Memory B cell (primary cell): ENCODE data around the gene TRABD2B.

Source experiments
- ATAC-seq: fragments of 150-1000 bp; cut with Tn5 transposase; 2 replicates; pipeline ENCODE4 v1.10.0; 2021; ENCODE audit warnings: low read depth, mild to moderate bottlenecking, moderate library complexity
- DNase-seq, 2 donors: peaks; one replicate each; pipeline ENCODE4 v3.0.0; 2022; ENCODE audit warnings: low spot score in 2 of 2
- H3K27ac Mint-ChIP-seq: one replicate; pipeline ENCODE4 v1.8.0; 2022; ENCODE audit warnings: mild to moderate bottlenecking, moderate library complexity, mixed read lengths
- H3K27me3 Mint-ChIP-seq: one replicate; pipeline ENCODE4 v1.8.0; 2022; ENCODE audit warnings: mixed read lengths
- H3K36me3 Mint-ChIP-seq: one replicate; pipeline ENCODE4 v1.8.0; 2022; ENCODE audit warnings: mild to moderate bottlenecking, mixed read lengths
- H3K4me1 Mint-ChIP-seq: one replicate; pipeline ENCODE4 v1.8.0; 2022; ENCODE audit warnings: mixed read lengths
- H3K4me3 Mint-ChIP-seq: one replicate; pipeline ENCODE4 v1.8.0; 2022; ENCODE audit warnings: mild to moderate bottlenecking, moderate library complexity, mixed read lengths
- H3K9me3 Mint-ChIP-seq: one replicate; pipeline ENCODE4 v1.8.0; 2022; ENCODE audit warnings: mixed read lengths

The TRABD2B gene

DNA sequence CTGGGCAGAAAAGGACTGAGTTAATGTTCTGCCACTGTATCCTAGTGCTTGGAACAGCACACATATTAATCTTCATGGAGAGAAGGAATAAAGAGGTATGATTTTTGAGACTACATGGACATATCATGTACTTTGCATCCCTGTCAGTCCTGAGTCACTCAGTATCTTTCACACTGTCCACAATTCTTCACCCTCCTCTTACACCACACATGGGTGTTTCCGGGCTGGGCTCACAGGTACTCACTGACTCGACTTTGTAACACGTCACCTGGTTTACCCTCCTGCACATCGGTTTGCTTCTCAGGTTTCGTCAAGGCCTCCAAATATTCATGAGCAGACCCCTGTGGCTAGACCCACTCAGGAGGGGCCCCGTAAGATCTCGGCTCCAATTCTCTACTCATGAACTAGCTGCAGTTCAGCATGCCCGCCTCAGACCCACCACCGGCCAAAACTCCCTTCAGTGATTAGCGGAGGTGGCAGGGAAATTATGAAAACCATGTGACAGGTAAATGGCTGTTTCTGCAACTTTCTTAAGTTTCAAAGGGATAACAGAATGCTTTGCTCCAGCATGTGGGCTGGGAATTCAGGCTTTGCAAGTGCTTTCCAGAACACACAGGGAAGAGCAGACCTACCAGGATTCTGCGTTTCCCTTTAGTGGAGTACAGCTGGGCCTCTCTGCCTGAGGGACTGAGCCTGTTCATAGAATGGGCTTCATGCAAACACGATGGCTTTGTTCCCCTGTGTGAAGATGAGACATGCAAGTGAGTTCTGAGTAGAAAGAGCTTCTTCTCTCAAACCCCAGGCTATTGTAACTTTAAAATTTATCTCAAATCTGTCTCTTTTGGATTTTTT is 31.3 kb upstream of the TRABD2B start:
- Mint-ChIP-seq H3K27ac (no peak overlapping the region), H3K9me3 (no peaks in the 10 kb centered on the region), H3K4me3 (no peak overlapping the region), H3K27me3 (peaks cover 8% of the 10 kb centered on the region), H3K4me1 (no peaks in the 10 kb centered on the region), H3K36me3 (no peaks in the 10 kb centered on the region)
- ATAC-seq, result no peak
- DNase-seq, result no peak

DNA sequence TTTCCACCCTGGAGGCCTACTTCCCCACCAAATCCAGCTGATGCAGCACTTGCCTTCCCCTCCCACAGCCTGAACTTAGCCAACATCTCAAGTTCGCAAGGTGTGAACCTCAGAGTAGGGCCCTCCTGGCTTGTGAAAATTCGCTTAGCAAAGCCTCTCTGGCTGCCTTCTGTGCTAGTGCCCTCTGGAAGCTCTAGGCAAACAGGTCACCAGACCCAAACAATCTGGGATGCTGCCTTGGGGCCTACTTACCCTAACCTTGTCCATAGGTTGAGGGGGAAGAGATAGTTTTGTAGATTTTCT is 30.3 kb upstream of the TRABD2B start:
- no peaks in the 10 kb centered on the region for H3K4me1 Mint-ChIP-seq
- H3K36me3 Mint-ChIP-seq, result no peaks in the 10 kb centered on the region
- H3K27me3 Mint-ChIP-seq, result peaks cover 8% of the 10 kb centered on the region
- no peak overlapping the region for H3K27ac Mint-ChIP-seq
- no peak for DNase-seq
- H3K4me3 Mint-ChIP-seq, result no peak overlapping the region
- ATAC-seq, result no peak
- no peaks in the 10 kb centered on the region for H3K9me3 Mint-ChIP-seq

DNA sequence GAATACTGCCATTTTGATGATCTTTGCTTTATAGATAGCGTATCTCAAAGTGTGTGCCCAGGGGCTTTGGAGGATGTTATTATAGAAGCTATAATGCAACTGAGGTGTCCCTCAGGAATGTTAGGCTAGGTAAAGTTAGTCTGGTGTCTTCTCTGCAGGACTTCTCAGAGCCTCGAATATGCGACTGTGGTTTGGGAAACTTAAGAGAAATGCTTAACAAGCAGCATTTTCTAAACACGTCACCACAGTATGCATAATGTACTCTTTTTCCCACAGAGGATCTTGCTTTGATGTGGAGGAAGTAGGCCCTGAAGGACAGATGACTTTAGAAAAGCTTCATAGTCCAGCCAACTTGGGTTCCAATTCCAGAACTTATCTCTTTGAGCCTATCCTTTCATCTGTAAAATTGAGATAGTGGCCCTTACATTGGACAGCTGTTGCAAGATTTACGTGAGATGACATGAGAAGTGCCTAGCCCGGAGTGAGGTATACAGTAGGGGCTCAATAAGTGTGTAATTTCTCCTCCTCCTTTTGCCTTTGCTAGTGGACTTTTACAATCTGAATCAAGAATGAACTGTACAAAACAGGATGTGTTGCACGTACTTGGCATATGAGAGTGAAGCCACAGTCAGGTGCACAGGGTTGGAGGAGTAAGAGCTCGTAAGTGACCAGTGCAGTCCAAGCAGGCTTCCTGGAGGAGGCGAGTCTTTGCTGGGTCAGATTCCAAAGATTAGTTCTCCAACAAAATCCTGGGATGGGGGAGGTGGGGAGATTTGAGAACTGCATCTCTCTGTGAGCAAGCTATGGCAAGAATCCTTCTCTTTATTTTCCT is 29.7 kb upstream of the TRABD2B start:
- Mint-ChIP-seq H3K27me3 (peaks cover 10% of the 10 kb centered on the region), H3K36me3 (no peaks in the 10 kb centered on the region), H3K27ac (no peak overlapping the region), H3K4me1 (no peaks in the 10 kb centered on the region), H3K4me3 (no peak overlapping the region), H3K9me3 (no peaks in the 10 kb centered on the region)
- no peak for DNase-seq
- no peak for ATAC-seq

DNA sequence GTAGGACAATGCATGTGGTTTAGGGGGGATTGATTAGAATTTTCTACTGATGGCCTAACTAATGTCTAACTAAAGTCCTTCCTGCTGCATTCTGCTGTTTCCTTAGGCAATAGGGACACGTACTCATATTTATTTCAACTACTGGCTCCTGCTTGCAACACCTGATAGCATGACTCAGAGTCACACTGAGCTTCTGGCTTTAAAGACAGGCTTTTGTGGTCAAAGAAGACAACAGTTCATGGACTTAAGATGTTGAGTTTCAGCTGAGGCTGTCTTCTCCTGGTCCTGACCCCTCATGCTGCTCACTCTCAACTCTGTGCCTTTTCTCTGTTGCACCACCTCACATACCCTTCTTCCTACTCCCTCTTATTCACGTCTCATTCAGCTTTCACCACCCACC is 29.1 kb upstream of the TRABD2B start:
- ATAC-seq, result no peak
- no peak for DNase-seq
- H3K4me1 Mint-ChIP-seq, result no peaks in the 10 kb centered on the region

DNA sequence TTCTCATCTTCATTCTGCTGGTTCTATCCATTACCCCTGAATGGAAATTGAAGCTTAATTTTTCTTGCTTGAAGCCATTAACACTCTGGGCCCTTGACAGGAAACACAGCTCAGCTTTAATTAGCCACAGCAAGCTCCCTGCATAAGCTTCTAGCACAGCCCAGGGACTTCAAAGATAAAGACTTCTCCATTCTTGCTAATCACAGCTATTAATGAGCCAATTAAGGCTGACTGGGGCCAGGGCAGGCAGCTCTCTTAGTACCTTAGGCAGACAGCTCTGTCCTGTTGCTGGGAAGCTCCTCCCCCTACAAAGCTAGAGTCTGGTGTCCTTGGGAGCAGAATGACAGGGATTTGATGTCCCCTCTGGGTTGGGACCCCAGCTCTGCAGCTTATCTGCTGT is 27.9 kb upstream of the TRABD2B start:
- Mint-ChIP-seq H3K4me3 (no peak overlapping the region), H3K4me1 (no peaks in the 10 kb centered on the region), H3K27ac (no peak overlapping the region), H3K27me3 (peaks cover 9% of the 10 kb centered on the region), H3K9me3 (no peaks in the 10 kb centered on the region), H3K36me3 (no peaks in the 10 kb centered on the region)
- ATAC-seq (no peak), DNase-seq (no peak)

More for the DNA sequence above, 29.1 kb upstream of the TRABD2B start:
- Mint-ChIP-seq H3K9me3 (no peaks in the 10 kb centered on the region), H3K36me3 (no peaks in the 10 kb centered on the region), H3K27me3 (peaks cover 8% of the 10 kb centered on the region), H3K27ac (no peak overlapping the region), H3K4me3 (no peak overlapping the region)

DNA sequence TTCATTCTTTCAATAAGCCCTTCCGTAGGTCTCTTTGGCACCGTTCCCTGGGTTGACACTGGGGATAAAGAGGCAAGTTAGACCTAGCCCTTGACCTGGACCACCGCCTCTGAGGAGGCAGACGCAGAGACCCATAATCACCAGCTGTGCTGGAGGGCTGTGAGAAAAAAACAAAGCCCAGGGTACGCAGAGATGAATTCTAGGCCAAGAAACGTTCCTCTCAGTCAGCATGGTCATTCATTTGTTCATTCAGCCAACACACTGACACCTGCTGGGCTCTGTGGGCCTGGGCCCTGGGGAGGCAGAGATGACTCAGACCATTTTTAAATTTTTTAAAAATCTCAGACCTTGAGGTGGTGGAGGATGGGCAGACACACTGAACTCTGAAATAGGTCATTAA is 26.3 kb upstream of the TRABD2B start:
- H3K36me3 Mint-ChIP-seq, result no peaks in the 10 kb centered on the region
- H3K4me3 Mint-ChIP-seq, result no peak overlapping the region
- no peaks in the 10 kb centered on the region for H3K4me1 Mint-ChIP-seq
- peaks cover 5% of the 10 kb centered on the region for H3K27me3 Mint-ChIP-seq
- no peak overlapping the region for H3K27ac Mint-ChIP-seq
- no peak for DNase-seq
- no peaks in the 10 kb centered on the region for H3K9me3 Mint-ChIP-seq
- no peak for ATAC-seq

DNA sequence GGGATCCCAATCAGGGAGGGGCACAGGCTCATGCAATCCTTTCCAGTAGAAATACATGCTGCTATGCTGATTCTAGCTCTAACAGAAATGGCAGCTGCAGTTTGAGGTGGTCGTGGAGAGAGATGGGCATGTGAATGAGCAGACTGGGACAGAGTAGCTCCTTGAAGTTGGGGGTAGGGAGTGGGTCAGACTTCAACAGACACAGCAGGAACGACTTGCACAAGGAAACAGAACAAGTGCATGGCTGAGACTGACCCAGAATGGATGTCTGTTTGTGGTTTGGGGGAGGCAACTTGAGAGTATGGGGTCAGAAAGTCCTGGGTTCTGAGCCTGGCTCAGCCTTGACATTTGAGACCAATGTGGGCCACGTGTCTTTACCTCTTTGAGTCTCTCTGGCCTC is 25.1 kb upstream of the TRABD2B start:
- no peaks in the 10 kb centered on the region for H3K36me3 Mint-ChIP-seq
- DNase-seq (no peak), ATAC-seq (no peak)
- H3K4me1 Mint-ChIP-seq, result no peaks in the 10 kb centered on the region
- H3K27me3 Mint-ChIP-seq, result peaks cover 8% of the 10 kb centered on the region
- no peaks in the 10 kb centered on the region for H3K9me3 Mint-ChIP-seq
- no peak overlapping the region for H3K27ac Mint-ChIP-seq
- no peak overlapping the region for H3K4me3 Mint-ChIP-seq

DNA sequence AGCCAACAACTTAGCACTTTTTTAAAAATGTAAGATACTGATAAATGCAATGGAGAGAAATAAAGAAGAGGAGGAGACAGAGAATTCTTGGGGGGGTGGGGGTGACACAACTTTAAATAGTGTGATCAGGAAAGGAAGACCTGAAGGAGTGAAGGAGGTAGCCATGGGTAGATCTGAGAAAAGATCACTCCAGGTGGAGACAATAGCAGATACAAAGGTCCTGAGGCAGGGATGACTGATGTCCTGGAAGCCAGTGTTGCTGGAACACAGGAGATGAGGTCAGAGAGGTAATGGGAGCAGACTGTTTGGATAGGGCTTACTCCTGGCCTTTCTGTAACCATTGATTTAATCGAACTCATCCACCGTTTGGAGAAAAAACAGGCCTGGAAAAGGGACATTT is 24.6 kb upstream of the TRABD2B start:
- peaks cover 10% of the 10 kb centered on the region for H3K27me3 Mint-ChIP-seq
- H3K27ac Mint-ChIP-seq, result no peak overlapping the region
- ATAC-seq, result no peak
- H3K4me1 Mint-ChIP-seq, result no peaks in the 10 kb centered on the region
- no peaks in the 10 kb centered on the region for H3K36me3 Mint-ChIP-seq
- H3K4me3 Mint-ChIP-seq, result no peak overlapping the region
- no peak for DNase-seq
- H3K9me3 Mint-ChIP-seq, result no peaks in the 10 kb centered on the region

DNA sequence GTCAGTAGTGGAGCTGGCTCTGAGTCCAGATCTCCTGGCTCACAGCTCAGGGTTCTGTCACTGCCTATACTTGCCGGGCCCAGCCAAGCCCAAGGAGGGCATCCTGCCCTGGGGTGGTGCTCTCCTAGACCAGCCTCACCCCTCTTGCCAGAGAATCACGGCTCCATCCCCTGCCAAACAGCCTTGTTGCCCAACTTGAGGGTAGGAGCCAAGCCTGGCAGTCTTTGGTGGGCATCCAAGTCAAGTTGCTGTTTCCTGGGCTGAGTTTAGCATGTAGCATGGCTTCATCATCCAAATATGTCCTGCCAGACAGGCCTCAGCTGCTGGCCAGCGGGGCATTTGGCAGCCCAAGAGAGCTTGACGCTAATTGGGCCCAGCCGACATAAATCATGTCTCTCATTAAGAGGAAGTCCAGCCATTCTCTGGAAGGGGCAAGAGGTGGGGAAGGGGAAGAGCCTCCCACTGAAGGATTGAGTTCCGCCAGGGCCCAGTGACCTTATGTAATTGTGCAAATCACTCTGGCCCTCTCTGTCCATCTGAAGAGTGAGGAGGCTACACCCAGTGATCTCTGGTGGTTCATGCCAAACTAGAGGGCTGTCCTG is 22.6 kb upstream of the TRABD2B start:
- ATAC-seq, result no peak
- Mint-ChIP-seq H3K4me3 (no peak overlapping the region), H3K4me1 (no peaks in the 10 kb centered on the region), H3K36me3 (no peaks in the 10 kb centered on the region), H3K27me3 (peaks cover 12% of the 10 kb centered on the region), H3K9me3 (no peaks in the 10 kb centered on the region), H3K27ac (no peak overlapping the region)
- no peak for DNase-seq

DNA sequence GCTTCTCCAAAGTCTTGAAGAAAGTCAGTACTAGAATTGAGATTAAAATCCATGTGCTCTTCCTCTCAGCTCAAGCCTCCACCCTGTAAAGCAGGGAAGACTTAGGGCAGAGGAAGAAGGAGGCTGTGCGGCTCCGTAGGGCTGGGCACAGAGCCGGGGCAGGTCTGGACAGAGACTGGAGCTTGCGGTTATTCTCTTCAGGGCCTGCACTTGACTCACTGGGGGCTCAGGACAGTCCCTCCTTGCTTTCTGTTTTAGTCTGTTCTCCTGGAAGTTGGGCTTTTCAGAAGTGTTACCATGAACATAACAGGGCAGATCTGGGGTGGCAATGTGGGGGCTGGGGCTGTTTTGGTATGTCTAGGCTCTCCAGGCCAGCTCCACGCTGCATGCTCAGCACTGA is 21.6 kb upstream of the TRABD2B start:
- Mint-ChIP-seq H3K4me3 (no peak overlapping the region), H3K9me3 (no peaks in the 10 kb centered on the region), H3K27ac (no peak overlapping the region), H3K36me3 (no peaks in the 10 kb centered on the region), H3K27me3 (peaks cover 12% of the 10 kb centered on the region), H3K4me1 (no peaks in the 10 kb centered on the region)
- ATAC-seq (no peak), DNase-seq (no peak)

DNA sequence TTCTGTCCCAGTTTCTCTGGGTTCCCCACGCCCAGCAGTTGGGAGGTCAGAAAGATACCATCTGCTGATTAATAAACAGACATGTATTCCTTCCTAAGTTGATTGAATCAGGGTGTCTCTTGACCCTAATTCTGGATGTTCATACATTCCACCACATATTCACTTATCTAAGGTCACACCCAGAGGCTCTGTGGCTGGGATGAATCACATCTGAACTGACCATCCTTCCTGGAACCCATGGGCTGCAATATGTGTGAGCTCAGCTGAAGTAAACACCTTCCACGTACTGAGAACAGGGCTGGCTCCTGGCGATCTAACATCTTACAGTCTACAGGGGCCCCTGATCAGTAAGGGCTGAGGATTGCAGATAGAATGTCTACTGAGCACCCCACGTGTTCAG is 20.5 kb upstream of the TRABD2B start:
- Mint-ChIP-seq H3K4me3 (no peak overlapping the region), H3K27ac (no peak overlapping the region), H3K4me1 (no peaks in the 10 kb centered on the region), H3K27me3 (peaks cover 12% of the 10 kb centered on the region), H3K36me3 (no peaks in the 10 kb centered on the region), H3K9me3 (no peaks in the 10 kb centered on the region)
- DNase-seq (no peak), ATAC-seq (no peak)

DNA sequence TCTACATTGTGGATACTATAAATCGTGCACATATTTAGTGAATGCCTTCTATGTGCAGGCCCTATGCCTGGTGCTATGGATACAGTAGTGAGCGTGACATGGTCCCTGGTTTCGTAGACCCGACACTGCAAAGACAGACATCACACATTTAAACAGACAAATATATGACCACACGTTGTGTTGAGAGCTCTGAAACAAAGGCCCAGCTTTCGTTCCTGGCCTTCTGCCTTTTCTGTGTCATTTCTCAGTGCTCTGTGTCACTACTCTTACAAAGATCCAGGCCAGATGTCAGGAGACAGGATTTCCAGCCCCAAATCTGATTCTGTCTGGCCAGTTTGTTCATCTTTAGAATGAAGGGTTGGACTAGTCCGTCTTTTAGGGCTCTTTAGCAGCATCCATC is 19.3 kb upstream of the TRABD2B start:
- ATAC-seq, result no peak

DNA sequence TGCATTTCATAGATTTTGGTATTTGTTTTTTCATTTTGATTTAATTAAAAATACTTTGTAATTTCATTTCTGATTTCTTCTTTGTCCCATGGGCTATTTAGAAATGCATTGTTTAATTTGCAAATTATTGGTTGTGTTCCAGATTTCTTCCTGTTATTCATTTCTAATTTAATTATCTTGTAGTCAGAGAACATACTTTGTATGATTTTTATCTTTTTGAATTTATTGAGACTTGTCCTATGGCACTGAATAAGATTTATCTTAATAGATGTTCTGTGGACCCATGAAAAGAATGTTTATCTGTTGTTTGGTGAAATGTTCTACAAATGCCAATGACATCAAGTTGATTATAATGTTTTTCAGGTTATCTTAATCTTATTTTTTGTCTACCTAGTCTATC is 16.1 kb upstream of the TRABD2B start:
- no peak overlapping the region for H3K27ac Mint-ChIP-seq
- ATAC-seq, result no peak

More for the DNA sequence above, 19.3 kb upstream of the TRABD2B start:
- H3K4me3 Mint-ChIP-seq, result no peak overlapping the region
- no peak overlapping the region for H3K27ac Mint-ChIP-seq
- H3K4me1 Mint-ChIP-seq, result no peaks in the 10 kb centered on the region
- H3K36me3 Mint-ChIP-seq, result no peaks in the 10 kb centered on the region
- H3K9me3 Mint-ChIP-seq, result no peaks in the 10 kb centered on the region
- DNase-seq, result no peak
- H3K27me3 Mint-ChIP-seq, result peaks cover 11% of the 10 kb centered on the region

DNA sequence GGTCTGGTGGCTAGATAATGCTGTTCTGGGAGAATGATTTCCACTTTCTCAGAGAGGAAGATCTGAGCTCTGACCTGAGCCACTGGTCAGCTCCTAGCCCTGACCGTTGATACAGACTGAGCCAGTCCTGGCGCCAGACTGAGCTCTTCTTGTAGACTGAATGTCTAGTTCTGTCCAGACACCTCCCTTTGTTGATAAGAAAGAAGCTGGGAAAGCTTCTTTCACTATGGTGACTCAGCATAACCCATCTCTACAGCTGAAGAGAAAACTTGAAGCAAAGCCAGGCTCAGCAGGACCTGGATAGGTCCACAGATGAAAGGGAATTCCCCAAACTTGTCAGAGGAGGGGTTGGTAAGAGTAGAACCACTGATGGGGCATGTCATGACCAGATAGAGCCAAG is 9.9 kb upstream of the TRABD2B start:
- Mint-ChIP-seq H3K36me3 (no peaks in the 10 kb centered on the region), H3K27me3 (peaks cover 2% of the 10 kb centered on the region), H3K4me1 (no peaks in the 10 kb centered on the region), H3K27ac (no peak overlapping the region), H3K9me3 (no peaks in the 10 kb centered on the region), H3K4me3 (no peak overlapping the region)
- DNase-seq (no peak), ATAC-seq (no peak)

More for the DNA sequence above, 16.1 kb upstream of the TRABD2B start:
- Mint-ChIP-seq H3K4me3 (no peak overlapping the region), H3K4me1 (no peaks in the 10 kb centered on the region), H3K36me3 (no peaks in the 10 kb centered on the region), H3K27me3 (peaks cover 11% of the 10 kb centered on the region), H3K9me3 (no peaks in the 10 kb centered on the region)
- DNase-seq, result no peak
